Fibroblast of pulmonary artery (primary cell): ENCODE results near the gene CHST13.

Experiments
- DNase-seq: peaks from one replicate; pipeline ENCODE4 v3.0.0-alpha.2; 2010; ENCODE audit warnings: low read depth
- H3K4me3 ChIP-seq: replicated peaks from 2 replicates; pipeline ENCODE4 v1.5.1; 2011; ENCODE audit warnings: low read depth, mild to moderate bottlenecking, control low read depth, low read length, moderate library complexity
- CTCF ChIP-seq: IDR thresholded peaks from 2 replicates; pipeline ENCODE4 v1.5.1; 2011; ENCODE audit warnings: mild to moderate bottlenecking, control low read depth, low read length, inconsistent platforms; ENCODE audit errors: missing control alignments

The CHST13 gene

GRCh38 chr3:126493739-126494138, 30.2 kb upstream of the CHST13 start:
- TF ChIP-seq CTCF = no peak
- no peak for DNase-seq

GRCh38 chr3:126494204-126494969, 29.6 kb upstream of the CHST13 start:
- no peak overlapping the region for H3K4me3 ChIP-seq
- no peak for TF ChIP-seq CTCF
- DNase-seq = no peak

More at GRCh38 chr3:126493739-126494138, 30.2 kb upstream of the CHST13 start:
- H3K4me3 ChIP-seq = no peak overlapping the region

GRCh38 chr3:126494970-126495230, 29.1 kb upstream of the CHST13 start:
- H3K4me3 ChIP-seq = no peak overlapping the region
- no peak for TF ChIP-seq CTCF
- DNase-seq = no peak

- TF ChIP-seq CTCF = no peak
- H3K4me3 ChIP-seq = no peak overlapping the region
- no peak for DNase-seq
Measured at GRCh38 chr3:126495786-126496185, 28.2 kb upstream of the CHST13 start.

- TF ChIP-seq CTCF = no peak
- no peak for DNase-seq
- no peak overlapping the region for H3K4me3 ChIP-seq
Measured at GRCh38 chr3:126496894-126497850, 26.8 kb upstream of the CHST13 start.

- TF ChIP-seq CTCF = no peak
- no peak for DNase-seq
- H3K4me3 ChIP-seq = no peak overlapping the region
Measured at GRCh38 chr3:126497956-126498355, 26.0 kb upstream of the CHST13 start.

GRCh38 chr3:126498461-126498860, 25.5 kb upstream of the CHST13 start:
- no peak overlapping the region for H3K4me3 ChIP-seq
- no peak for DNase-seq
- no peak for TF ChIP-seq CTCF
